ENCODE results near the gene C16orf46. TPM values are rescaled to one million over a fixed set of nuclear protein-coding genes. Genes with fewer than 3 reads are reported as not detected.

Gene C16orf46
- total RNA-seq: 0.85 TPM in 1 of 2 replicates, not detected in the other

GRCh38 chr16:81077076-81077940 lies at the start of gene C16orf46:
Gene C16orf46, minus strand, starts transcription at chr16:81077238. Its CDS starts 13,283 bp downstream, at chr16:81063955.

GRCh38 chr16:81095953-81096714 lies 19.1 kb upstream of the C16orf46 start, which contains the start of gene GCSH:
Gene GCSH, minus strand, starts transcription at chr16:81096395. Its CDS starts 117 bp downstream, at chr16:81096278.

GRCh38 chr16:81035398-81035974 lies 41.6 kb downstream of the C16orf46 start, which contains the start of gene ATMIN:
Gene ATMIN, plus strand, starts transcription at chr16:81035842. Its CDS starts 29 bp downstream, at chr16:81035871.

Other genes starting within 250 kb of the C16orf46 start
- 33.5 and 76.1 TPM in 2 replicates for gene CMC2, start 70.4 kb downstream of the C16orf46 start, total RNA-seq
- gene CENPN, start 70.0 kb downstream of the C16orf46 start, total RNA-seq: 15.8 and 64.0 TPM in 2 replicates
- 41.4 and 47.4 TPM in 2 replicates for gene ATMIN, start 41.4 kb downstream of the C16orf46 start, total RNA-seq
- gene GCSH, start 19.2 kb upstream of the C16orf46 start, total RNA-seq: 12.1 and 18.4 TPM in 2 replicates
- gene BCO1, start 161.5 kb upstream of the C16orf46 start, total RNA-seq: not detected in 2 replicates
- 7.5 and 8.5 TPM in 2 replicates for gene GAN, start 237.7 kb upstream of the C16orf46 start, total RNA-seq

All from regular cardiac myocyte (primary cell).